ENCODE data around the gene CBARP.

DNA sequence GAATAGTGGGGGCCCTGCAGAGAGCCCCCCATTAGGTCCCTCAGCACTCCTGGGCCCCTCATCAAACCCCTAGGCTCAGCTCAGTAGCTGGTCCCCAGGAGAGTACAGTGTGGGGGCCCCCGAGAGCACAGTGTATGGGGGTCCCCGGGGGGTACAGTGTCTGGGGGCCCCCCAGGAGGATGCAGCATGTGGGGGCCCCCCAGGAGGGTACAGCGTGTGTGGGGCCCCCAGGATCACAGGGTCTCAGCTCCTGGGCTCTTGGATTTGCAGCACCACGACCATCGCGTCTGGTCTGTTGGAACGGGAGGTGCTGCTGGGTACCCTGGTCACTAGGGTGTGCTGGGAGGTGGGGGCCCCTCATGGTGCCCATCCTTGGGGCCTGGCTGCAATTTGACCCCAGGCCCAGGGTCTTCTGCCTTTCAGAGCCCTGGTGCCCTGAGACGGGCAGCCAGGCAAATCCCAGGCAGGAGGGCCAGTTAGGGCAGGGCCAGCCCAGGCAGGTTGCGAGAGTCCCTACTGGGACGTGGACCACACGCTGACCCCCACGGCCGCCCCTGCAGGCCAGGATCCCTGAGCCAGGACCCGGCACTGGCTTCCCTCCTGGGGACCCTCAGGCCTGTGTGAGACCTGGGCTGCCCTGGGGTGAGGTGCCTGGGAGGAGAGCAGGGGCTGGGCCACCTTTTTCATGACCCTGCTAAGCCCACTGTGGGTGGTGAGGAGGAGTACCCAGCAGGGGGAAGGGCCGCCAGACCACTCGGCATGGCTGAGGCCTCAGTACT, 13.6 kb downstream of the CBARP start:
- TF ChIP-seq, protein P1, sequence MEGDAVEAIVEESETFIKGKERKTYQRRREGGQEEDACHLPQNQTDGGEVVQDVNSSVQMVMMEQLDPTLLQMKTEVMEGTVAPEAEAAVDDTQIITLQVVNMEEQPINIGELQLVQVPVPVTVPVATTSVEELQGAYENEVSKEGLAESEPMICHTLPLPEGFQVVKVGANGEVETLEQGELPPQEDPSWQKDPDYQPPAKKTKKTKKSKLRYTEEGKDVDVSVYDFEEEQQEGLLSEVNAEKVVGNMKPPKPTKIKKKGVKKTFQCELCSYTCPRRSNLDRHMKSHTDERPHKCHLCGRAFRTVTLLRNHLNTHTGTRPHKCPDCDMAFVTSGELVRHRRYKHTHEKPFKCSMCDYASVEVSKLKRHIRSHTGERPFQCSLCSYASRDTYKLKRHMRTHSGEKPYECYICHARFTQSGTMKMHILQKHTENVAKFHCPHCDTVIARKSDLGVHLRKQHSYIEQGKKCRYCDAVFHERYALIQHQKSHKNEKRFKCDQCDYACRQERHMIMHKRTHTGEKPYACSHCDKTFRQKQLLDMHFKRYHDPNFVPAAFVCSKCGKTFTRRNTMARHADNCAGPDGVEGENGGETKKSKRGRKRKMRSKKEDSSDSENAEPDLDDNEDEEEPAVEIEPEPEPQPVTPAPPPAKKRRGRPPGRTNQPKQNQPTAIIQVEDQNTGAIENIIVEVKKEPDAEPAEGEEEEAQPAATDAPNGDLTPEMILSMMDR (IDR thresholded peaks at IDR 0.05) = no peak
- no peak for TF ChIP-seq ZFX (IDR thresholded peaks at IDR 0.05; ENCODE audit: borderline replicate concordance)
